GM12878 (cell line): ENCODE data around the gene CAB39L.

Experiments
- ESRRA ChIP-seq: IDR thresholded peaks from 2 replicates; pipeline ENCODE4 v1.6.1; 2012; ENCODE audit warnings: mild to moderate bottlenecking, low read length, improper control_type of control experiment
- EZH2 ChIP-seq: IDR thresholded peaks from 2 replicates; pipeline ENCODE4 v1.6.1; 2012; ENCODE audit warnings: low read depth, mild to moderate bottlenecking, control low read depth, inconsistent platforms, low read length, borderline replicate concordance; ENCODE audit not compliant: control insufficient read depth
- JUND ChIP-seq: IDR thresholded peaks from 2 replicates; pipeline ENCODE4 v1.6.1; 2012; ENCODE audit warnings: low read depth, mild to moderate bottlenecking, low read length, improper control_type of control experiment, moderate library complexity
- POLR2AphosphoS5 ChIP-seq: IDR thresholded peaks from 2 replicates; pipeline ENCODE4 v1.6.1; 2011; ENCODE audit warnings: mild to moderate bottlenecking, low read length, inconsistent platforms
- SIX5 ChIP-seq: IDR thresholded peaks from 2 replicates; pipeline ENCODE4 v1.6.1; 2011; ENCODE audit warnings: mild to moderate bottlenecking, low read depth, low read length, moderate library complexity; ENCODE audit not compliant: severe bottlenecking
- ZSCAN29 ChIP-seq: fragments of 450-650 bp; IDR thresholded peaks from 2 replicates; pipeline ENCODE4 v1.6.1; 2017; ENCODE audit warnings: mild to moderate bottlenecking, moderate library complexity
- ZZZ3 ChIP-seq: IDR thresholded peaks from 2 replicates; pipeline ENCODE4 v1.6.1; 2011; ENCODE audit warnings: low read depth; ENCODE audit not compliant: control insufficient read depth, insufficient read length
- TF ChIP-seq, protein P1 (sequence below), 3 experiments: IDR thresholded peaks in 2 of 3; conservative IDR thresholded peaks in 1 of 3; 2 replicates each; pipeline ENCODE4 v1.5.1; 2011; ENCODE audit warnings: low read depth in 3 of 3, low read length in 3 of 3, mild to moderate bottlenecking in 3 of 3, control low read depth in 2 of 3, moderate library complexity in 2 of 3, inconsistent platforms in 1 of 3, mixed read lengths in 1 of 3; ENCODE audit not compliant: control insufficient read depth in 2 of 3, insufficient read depth in 1 of 3; ENCODE audit errors: extremely low read depth in 1 of 3
- TF ChIP-seq, protein P2 (sequence below): fragments of 450-650 bp; formaldehyde crosslinking; IDR thresholded peaks from 2 replicates; pipeline ENCODE4 v1.5.0; 2022; ENCODE audit warnings: mild to moderate bottlenecking, missing genetic modification characterization

DNA sequence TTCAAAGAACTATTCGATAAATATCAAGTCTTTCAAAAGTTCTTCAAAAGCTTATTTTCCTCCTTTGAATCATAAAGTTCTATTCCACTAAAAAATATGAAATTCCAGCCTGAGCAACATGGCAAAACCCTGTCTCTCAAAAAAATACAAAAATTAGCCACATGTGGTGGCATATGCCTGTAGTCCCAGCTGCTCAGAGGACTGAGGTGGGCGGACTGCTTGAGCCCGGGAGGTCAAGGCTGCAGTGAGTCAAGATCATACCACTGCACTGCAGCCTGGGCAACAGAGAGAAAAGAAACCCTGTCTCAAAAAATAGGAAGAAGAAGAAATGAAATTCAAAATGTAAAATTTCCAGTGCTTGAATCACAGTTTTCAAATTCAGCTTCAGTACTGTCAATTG, 24.6 kb downstream of the CAB39L start:
- no peak for TF ChIP-seq ZSCAN29
- no peak for TF ChIP-seq POLR2AphosphoS5
- TF ChIP-seq ESRRA = no peak
- no peak for TF ChIP-seq EZH2
- TF ChIP-seq SIX5 = no peak
- TF ChIP-seq, protein P1, sequence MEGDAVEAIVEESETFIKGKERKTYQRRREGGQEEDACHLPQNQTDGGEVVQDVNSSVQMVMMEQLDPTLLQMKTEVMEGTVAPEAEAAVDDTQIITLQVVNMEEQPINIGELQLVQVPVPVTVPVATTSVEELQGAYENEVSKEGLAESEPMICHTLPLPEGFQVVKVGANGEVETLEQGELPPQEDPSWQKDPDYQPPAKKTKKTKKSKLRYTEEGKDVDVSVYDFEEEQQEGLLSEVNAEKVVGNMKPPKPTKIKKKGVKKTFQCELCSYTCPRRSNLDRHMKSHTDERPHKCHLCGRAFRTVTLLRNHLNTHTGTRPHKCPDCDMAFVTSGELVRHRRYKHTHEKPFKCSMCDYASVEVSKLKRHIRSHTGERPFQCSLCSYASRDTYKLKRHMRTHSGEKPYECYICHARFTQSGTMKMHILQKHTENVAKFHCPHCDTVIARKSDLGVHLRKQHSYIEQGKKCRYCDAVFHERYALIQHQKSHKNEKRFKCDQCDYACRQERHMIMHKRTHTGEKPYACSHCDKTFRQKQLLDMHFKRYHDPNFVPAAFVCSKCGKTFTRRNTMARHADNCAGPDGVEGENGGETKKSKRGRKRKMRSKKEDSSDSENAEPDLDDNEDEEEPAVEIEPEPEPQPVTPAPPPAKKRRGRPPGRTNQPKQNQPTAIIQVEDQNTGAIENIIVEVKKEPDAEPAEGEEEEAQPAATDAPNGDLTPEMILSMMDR (IDR thresholded peaks at IDR 0.05 in 2 of 3, conservative IDR thresholded peaks at IDR 0.05 in 1 of 3; ENCODE audit: control insufficient read depth in 2 of 3, extremely low read depth in 1 of 3, insufficient read depth in 1 of 3, low read depth in 3 of 3, low read length in 3 of 3) = no peak
- TF ChIP-seq JUND = no peak
- no peak for TF ChIP-seq ZZZ3
- TF ChIP-seq, protein P2, sequence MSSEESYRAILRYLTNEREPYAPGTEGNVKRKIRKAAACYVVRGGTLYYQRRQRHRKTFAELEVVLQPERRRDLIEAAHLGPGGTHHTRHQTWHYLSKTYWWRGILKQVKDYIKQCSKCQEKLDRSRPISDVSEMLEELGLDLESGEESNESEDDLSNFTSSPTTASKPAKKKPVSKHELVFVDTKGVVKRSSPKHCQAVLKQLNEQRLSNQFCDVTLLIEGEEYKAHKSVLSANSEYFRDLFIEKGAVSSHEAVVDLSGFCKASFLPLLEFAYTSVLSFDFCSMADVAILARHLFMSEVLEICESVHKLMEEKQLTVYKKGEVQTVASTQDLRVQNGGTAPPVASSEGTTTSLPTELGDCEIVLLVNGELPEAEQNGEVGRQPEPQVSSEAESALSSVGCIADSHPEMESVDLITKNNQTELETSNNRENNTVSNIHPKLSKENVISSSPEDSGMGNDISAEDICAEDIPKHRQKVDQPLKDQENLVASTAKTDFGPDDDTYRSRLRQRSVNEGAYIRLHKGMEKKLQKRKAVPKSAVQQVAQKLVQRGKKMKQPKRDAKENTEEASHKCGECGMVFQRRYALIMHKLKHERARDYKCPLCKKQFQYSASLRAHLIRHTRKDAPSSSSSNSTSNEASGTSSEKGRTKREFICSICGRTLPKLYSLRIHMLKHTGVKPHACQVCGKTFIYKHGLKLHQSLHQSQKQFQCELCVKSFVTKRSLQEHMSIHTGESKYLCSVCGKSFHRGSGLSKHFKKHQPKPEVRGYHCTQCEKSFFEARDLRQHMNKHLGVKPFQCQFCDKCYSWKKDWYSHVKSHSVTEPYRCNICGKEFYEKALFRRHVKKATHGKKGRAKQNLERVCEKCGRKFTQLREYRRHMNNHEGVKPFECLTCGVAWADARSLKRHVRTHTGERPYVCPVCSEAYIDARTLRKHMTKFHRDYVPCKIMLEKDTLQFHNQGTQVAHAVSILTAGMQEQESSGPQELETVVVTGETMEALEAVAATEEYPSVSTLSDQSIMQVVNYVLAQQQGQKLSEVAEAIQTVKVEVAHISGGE (CRISPR knock-in tag) = no peak
